Bone marrow (tissue), 2 donors: Measurements from ENCODE around the gene TMEM132D.

Experiments
- DNase-seq, 2 donors: peaks; one replicate each; lab custom pipeline; 2025; lab: John Stamatoyannopoulos, UW

TMEM132D gene

DNA sequence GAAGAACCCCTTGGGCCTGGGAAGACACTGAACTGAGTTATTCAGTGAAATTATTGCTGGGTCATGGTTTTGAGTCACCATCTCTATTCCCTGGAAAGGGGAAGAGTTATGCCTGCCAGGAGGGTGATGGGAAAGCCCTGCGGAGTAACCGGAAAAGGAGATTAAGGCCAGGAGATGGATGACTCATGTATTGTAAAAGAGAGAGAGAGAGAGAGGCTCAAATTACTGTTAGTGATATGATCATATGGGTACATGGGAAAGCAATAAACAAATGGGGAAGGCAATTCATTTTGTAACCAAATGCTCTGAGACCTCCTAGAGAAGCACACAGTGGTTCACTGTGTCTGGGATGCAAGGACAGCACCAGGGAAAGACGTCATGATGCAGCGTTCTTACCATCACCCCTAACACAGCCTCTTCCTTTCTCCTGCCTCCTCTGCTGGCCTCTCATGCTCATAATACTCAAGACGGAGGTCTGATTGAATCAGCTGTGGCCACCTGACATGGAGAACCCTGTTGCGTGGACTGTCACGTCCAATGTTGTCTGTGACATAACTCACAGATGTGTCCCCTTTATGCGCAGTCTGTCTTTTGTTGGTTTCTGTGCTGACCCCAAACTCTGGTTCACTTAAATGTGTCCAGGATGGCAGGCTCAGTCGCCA is 243.7 kb downstream of the TMEM132D start:
- no peak for DNase-seq

DNA sequence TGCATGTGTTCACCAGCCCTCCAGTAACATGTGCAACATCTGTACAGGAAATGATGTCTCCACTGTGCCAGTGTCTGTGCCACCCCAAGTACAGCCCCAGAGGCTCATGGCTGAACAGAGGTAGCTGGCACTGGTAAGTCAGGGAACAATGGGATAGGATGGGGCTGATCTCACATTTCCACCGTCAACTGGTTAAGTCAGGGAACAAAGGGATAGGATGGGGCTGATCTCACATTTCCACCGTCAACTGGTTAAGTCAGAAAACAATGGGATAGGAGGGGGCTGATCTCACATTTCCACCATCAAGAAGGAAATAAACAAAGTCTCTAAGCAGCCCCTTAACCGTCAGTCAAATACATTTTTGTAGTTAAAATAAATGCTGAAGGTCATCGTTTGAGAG is 246.6 kb downstream of the TMEM132D start:
- DNase-seq: no peak

GRCh38 chr12:129651951-129652350 is 251.9 kb downstream of the TMEM132D start:
- no peak for DNase-seq

DNA sequence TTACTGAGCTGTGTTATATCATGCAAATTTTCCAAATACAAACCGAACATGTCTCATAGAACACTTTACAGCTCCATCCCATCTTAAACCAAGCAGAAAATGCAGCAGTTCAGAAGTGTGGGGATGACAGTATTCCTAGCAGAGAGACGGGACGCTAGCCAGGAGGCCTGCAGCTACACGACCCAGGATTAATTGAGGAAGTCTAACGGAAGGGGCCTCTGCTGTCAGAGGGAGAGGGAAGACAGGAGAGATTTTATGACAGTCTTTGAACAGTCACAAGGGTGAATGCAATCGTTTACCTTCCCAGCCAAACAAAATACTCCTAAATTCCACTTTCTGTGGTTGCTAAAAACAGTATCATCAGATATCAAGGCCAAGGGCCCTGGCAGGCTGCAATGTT is 261.9 kb downstream of the TMEM132D start:
- DNase-seq: no peak

DNA sequence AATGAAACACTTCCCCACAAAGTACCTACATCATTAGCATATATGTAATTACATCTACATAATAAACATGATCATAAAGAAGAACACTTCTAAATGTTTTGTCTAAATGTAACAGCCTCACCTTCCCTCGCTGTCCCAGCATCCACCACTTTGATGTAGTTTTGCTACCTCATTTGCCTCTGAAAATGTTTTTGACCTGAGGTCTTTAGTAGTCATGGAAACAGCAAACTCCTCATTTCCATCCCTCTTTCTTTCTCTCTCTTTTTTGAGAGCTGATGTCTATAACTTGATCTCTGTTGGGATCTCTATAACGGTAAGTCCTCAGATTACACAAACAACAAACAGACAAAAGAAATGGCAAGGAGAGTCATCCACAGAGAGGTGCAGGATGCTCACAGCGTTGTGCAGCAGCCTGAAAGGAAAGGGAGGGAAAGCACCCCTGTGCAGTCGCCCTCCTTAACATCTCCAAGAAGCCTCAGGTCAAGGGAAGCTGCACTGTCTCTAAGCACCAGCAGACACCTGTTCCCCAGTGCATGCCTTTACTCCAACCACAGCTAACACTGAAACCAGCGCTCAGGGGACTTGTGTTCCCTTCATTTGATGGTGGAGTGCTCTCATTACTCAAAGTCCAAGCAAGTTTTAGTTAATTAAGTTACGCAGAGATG is 268.7 kb downstream of the TMEM132D start:
- no peak for DNase-seq

- DNase-seq: no peak
These were observed 272.5 kb downstream of the TMEM132D start for GRCh38 chr12:129631316-129631715.

GRCh38 chr12:129629901-129630300 is 273.9 kb downstream of the TMEM132D start:
- DNase-seq: no peak

- no peak for DNase-seq
These were observed 281.3 kb downstream of the TMEM132D start for GRCh38 chr12:129622566-129622965.

DNA sequence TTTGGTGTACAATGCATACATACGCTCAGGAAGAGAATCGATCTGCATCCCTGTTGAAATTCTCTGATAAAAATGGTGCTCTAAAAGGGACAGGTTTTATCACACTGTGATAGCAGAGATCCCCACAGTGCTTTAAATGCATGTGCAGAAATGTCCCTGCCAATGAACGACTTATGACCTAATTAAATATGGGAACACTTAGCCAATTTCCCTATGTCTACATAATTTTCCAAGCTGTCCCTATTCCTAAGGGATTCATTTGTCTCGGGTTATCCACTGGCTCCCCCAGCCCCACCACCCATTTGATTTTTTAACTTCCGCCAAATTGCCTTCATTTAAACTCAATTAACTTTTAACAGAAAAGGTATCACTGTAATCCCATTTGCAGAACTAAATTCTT is 284.6 kb downstream of the TMEM132D start:
- no peak for DNase-seq

DNA sequence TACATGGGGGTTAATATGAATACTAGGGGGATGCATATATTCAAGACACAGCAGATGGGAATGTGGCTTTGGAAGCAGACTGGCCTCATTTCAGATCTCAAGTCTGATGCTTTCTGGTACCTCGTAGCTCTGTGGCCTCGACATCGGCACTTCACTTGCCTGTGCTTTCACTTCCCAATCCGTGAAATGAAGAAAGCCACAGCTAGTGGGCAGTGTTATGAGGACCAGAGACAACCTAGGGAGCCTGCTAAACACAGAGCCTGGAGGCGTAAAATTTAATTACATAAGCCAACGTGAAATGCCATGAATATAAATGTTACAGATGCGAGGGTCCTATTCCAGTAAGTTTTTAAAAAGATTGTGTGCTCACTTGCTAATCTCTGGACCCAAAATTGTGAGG is 286.0 kb downstream of the TMEM132D start:
- DNase-seq: no peak

DNA sequence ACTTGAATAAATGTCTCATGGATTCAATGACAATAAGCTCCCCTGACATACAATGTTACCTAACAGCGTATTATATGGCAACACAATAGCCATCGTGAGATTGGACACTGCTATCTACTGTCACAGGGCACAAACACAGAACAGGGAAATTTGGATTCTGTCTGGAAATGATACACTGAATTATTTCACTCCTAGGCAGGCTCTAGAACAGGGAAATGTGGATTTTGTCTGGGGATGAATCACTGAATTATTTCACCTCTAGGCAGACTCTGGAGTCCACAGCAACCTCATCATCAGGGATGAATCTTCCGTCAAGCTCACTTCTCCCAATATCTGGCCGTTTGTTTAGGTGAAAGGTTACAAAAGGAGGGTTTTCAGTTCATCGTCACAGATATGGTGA is 288.8 kb downstream of the TMEM132D start:
- no peak for DNase-seq

DNA sequence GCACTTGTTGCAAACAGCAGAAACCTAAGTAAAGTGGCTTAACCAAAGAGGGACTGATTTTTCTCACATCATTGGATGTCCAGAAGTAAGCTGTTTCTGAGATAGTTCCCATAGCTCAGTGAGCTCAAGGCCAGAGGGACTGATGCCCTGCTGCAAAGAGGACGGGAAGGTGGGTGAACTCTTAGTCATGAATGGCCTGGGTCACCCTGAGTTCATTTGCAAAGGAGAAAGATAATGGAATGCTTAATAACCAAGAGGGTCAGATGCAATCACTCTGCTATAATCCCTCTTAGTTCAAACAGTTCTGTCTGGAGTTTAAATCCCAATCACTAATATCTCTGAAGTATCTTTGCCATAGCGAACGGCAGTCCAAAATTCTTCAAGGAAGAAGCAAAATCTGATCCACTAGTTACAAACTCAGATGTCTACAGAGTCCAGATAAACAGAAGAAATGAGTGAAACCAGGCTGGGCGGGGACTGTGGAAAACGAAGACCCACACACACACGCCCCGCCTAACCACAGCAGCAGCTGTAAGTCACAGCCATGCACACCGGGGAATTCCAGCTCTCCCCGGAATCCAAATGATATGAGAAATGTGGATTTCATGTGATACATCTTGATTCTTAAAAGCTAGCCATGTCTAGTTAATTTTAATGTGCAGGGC is 289.5 kb downstream of the TMEM132D start:
- no peak for DNase-seq

- DNase-seq: no peak
These were observed 290.5 kb downstream of the TMEM132D start for GRCh38 chr12:129613314-129613713.

GRCh38 chr12:129610601-129611120 is 293.2 kb downstream of the TMEM132D start:
- no peak for DNase-seq

GRCh38 chr12:129607756-129608155 is 296.1 kb downstream of the TMEM132D start:
- DNase-seq: no peak

DNA sequence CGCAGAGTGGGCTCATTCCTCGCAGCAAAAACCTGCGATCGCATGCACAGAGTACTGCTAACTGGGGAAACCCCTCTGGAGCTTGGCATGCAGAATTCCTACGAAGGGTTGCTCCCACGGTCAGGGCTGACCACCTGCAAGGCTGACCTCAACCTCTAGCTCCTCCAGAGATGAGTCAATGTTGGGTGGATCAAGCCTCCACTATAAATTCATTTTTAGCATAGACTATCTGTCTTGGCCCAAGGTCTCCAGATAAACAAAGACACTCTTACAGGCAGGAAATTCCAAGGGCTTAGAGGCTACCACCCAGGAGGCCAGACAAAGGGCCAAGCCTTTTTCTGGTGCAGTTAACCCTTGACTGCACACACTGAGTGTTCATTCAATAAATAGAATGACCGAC is 296.5 kb downstream of the TMEM132D start:
- no peak for DNase-seq

GRCh38 chr12:129606239-129606638 is 297.6 kb downstream of the TMEM132D start:
- no peak for DNase-seq

DNA sequence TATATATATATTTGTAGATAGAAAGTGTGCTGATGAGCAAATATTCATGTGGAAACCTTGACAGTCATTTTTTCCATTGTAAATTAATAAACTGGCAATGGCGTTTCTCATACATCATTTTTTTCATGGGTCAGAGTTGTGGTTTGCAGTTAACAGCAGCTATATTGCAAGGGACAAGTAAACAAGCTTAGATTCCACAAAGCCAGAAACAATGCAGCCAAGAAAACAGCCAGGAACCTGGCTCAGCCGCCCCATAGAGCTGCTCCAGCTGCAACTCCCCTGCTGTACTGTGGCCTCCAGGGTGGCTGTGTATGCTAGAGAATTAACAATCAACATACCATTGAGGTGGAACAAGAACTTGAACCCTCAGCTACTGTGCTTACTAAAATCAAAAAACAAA is 298.2 kb downstream of the TMEM132D start:
- no peak for DNase-seq

- DNase-seq: no peak
These were observed 299.3 kb downstream of the TMEM132D start for GRCh38 chr12:129604506-129604905.

- DNase-seq: no peak
These were observed 304.4 kb downstream of the TMEM132D start for GRCh38 chr12:129599406-129599805.

GRCh38 chr12:129594098-129594497 is 309.7 kb downstream of the TMEM132D start:
- DNase-seq: no peak

- no peak for DNase-seq
These were observed 311.4 kb downstream of the TMEM132D start for GRCh38 chr12:129592449-129592848.

DNA sequence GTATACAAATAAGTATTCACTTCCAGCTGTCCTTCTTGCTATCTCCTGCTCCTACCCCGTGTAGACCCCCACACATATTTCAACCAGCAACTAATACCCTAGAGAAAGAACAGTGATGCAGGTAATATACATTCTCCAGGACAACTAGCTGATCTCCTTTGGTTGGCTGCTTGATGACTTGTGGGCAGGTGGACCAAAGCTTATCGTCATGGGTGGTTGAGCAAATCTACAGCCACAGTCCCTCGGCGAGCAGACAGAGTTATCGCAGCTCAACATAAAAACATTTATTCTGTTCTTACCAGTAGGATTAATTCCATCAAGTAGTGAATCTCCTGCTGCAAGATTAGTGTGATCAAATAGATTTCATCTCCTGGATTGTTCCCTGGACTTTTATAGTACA is 314.3 kb downstream of the TMEM132D start:
- DNase-seq: no peak
